ENCODE data around the gene HIVEP3. TPM values are rescaled to one million over a fixed set of nuclear protein-coding genes. Genes with fewer than 3 reads are reported as not detected.

HIVEP3 gene
- total RNA-seq, 2 donors from 2014 or later: 3.4 to 4.0 TPM

DNA sequence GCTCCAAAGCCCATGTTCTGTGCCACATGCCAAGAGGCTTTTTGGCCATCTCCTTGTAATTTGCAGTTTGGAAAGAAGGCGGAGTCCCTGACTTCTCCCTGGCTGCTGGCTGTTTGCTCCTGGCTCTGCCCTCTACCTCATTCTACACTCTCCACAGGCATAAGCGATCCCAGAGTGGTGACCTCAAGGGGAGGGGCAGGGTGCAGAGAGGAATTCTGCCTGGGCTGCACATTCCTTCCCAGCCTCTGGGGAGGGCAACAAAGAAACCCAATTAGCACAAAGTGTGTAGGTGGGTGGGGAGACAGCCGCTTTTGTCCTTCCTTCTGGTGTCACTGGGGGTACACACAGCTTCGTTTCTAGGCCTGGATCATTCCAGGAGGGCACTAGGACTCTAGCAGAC lies 95.3 kb downstream of the HIVEP3 start:
- H3K4me3 ChIP-seq: no peak overlapping the region
- peak; percentile 74 for ATAC-seq
- DNase-seq: peak in 3 of 4 donors; percentile 14 to 28 (median 24)
- H3K4me1 ChIP-seq: peaks cover 5% of the 10 kb centered on the region
- no peaks in the 10 kb centered on the region for H3K9me3 ChIP-seq
- no peak overlapping the region for H3K27ac ChIP-seq
- intact Hi-C loops (cut with DNase I): no loop called here
- H3K36me3 ChIP-seq (replicated peaks in 1 of 2; ENCODE audit: insufficient read depth in 1 of 2, low read depth in 2 of 2): no peaks in the 10 kb centered on the region
- TF ChIP-seq, protein P1, sequence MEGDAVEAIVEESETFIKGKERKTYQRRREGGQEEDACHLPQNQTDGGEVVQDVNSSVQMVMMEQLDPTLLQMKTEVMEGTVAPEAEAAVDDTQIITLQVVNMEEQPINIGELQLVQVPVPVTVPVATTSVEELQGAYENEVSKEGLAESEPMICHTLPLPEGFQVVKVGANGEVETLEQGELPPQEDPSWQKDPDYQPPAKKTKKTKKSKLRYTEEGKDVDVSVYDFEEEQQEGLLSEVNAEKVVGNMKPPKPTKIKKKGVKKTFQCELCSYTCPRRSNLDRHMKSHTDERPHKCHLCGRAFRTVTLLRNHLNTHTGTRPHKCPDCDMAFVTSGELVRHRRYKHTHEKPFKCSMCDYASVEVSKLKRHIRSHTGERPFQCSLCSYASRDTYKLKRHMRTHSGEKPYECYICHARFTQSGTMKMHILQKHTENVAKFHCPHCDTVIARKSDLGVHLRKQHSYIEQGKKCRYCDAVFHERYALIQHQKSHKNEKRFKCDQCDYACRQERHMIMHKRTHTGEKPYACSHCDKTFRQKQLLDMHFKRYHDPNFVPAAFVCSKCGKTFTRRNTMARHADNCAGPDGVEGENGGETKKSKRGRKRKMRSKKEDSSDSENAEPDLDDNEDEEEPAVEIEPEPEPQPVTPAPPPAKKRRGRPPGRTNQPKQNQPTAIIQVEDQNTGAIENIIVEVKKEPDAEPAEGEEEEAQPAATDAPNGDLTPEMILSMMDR (IDR thresholded peaks at IDR 0.05): no peak
- TF ChIP-seq POLR2A (IDR thresholded peaks at IDR 0.05): no peak
- H3K27me3 ChIP-seq: no peaks in the 10 kb centered on the region
- 59 to 63% methylated on average over 4 of the region's 4 CpGs for WGBS, 2 donors

DNA sequence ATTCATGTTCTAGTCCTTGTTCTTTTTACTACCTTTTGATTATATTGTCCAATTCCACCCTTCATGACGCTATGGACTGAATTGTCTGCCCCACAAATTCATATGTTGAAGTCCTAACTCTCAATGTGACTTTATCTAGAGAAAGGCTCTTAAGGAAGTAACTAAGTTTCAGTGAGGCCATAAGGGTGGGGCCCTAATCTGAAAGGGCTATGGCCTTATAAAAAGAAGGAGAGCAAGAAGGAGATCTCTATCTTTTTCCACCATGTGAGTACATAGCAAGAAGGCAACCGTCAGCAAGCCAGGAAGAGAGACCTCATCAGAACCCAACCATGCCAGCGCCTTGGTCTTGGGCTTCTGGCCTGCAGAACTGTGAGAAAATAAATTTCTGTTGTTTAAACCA lies 95.9 kb downstream of the HIVEP3 start:
- no peaks in the 10 kb centered on the region for H3K27me3 ChIP-seq
- no peaks in the 10 kb centered on the region for H3K36me3 ChIP-seq (replicated peaks in 1 of 2; ENCODE audit: insufficient read depth in 1 of 2, low read depth in 2 of 2)
- H3K4me3 ChIP-seq: no peak overlapping the region
- H3K9me3 ChIP-seq: no peaks in the 10 kb centered on the region
- WGBS, 2 donors: 93 to 97% methylated on average over 3 of the region's 3 CpGs
- DNase-seq: no peak
- no peak for TF ChIP-seq POLR2A (IDR thresholded peaks at IDR 0.05)
- TF ChIP-seq, protein P1 (IDR thresholded peaks at IDR 0.05): no peak
- ATAC-seq: no peak
- H3K4me1 ChIP-seq: peaks cover 5% of the 10 kb centered on the region
- intact Hi-C loops (cut with DNase I): no loop called here
- no peak overlapping the region for H3K27ac ChIP-seq

DNA sequence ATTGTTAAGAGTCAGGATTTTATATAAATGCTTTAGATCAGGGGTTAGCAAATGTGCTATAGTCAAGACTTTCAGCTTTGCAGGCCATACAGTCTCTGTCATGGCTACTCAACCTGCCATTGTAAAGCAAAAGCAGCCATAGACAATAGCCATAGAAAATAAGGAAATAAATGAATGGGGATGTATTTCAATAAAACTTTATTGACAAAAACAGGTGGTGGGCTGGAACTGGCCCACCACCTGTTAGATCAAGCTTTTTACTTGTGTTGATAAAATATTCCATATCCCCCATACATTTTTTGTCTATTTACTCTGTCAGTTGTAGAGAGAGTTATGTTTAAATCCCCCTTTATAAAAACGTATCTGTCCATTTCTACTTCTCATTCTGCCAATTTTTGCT lies 98.9 kb downstream of the HIVEP3 start:
- Histone ChIP-seq H3K9me3 (no peaks in the 10 kb centered on the region), H3K27ac (no peak overlapping the region), H3K27me3 (no peaks in the 10 kb centered on the region), H3K4me3 (no peak overlapping the region), H3K36me3 (replicated peaks in 1 of 2; ENCODE audit: insufficient read depth in 1 of 2, low read depth in 2 of 2) (no peaks in the 10 kb centered on the region), H3K4me1 (peaks cover 5% of the 10 kb centered on the region)
- DNase-seq (no peak), ATAC-seq (no peak)
- intact Hi-C loops (cut with DNase I): no loop called here
- TF ChIP-seq POLR2A (IDR thresholded peaks at IDR 0.05): no peak
- TF ChIP-seq, protein P1 (IDR thresholded peaks at IDR 0.05): no peak
- WGBS, 2 donors: 87 to 91% methylated on average over 1 of the region's 1 CpG

DNA sequence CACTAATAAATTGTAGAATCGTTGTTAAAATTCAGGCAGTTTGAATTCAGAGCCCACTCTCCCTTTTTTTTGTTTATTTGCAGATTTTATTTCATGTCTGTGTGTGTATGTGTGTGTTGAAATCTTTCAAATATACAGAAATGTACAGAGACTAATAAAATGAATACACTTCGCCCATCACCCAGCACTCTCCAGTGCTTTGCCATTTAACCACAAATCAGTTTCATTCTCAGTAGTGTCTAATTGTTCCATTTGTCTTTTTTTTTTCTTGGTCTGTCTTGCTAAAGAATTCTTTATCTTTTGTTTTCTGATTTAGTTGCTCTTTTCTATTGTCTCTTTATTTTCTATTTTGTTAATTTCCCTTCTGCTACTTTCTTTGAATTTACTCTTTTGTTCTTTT lies 99.7 kb downstream of the HIVEP3 start:
- Histone ChIP-seq H3K27me3 (no peaks in the 10 kb centered on the region), H3K36me3 (replicated peaks in 1 of 2; ENCODE audit: insufficient read depth in 1 of 2, low read depth in 2 of 2) (no peaks in the 10 kb centered on the region), H3K4me3 (no peak overlapping the region), H3K9me3 (no peaks in the 10 kb centered on the region), H3K27ac (no peak overlapping the region), H3K4me1 (peaks cover 6% of the 10 kb centered on the region)
- DNase-seq (no peak), ATAC-seq (no peak)
- intact Hi-C loops (cut with DNase I): no loop called here
- TF ChIP-seq, protein P1 (IDR thresholded peaks at IDR 0.05): no peak
- no peak for TF ChIP-seq POLR2A (IDR thresholded peaks at IDR 0.05)
- WGBS, 2 donors: 84 to 92% methylated on average over 2 of the region's 2 CpGs

DNA sequence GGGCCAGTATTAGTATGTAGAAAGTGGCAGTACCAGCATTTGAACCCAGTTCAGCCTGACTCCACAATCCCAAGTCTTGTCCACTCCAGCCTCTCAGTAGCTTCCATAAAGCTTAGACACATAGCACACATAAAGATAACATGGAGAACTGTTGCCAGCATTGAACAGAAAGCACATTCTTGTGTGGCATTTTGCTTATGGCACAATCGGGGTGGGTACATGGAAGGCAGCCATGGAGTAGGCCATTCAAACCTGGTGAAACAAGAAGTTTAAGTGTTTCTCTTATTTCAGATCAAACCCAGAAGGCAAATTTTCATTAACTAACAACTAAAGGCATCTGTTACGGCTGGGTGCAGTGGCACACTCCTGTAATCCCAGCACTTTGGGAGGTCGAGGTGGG lies 102.7 kb downstream of the HIVEP3 start:
- ATAC-seq (no peak), DNase-seq (no peak)
- H3K27me3 ChIP-seq: no peaks in the 10 kb centered on the region
- WGBS, 2 donors: 85 to 90% methylated on average over 3 of the region's 3 CpGs
- no peaks in the 10 kb centered on the region for H3K9me3 ChIP-seq
- H3K36me3 ChIP-seq (replicated peaks in 1 of 2; ENCODE audit: insufficient read depth in 1 of 2, low read depth in 2 of 2): no peaks in the 10 kb centered on the region
- H3K4me3 ChIP-seq: no peak overlapping the region
- no peak for TF ChIP-seq POLR2A (IDR thresholded peaks at IDR 0.05)
- TF ChIP-seq, protein P1 (IDR thresholded peaks at IDR 0.05): no peak
- H3K4me1 ChIP-seq: peaks cover 22% of the 10 kb centered on the region
- intact Hi-C loops (cut with DNase I): no loop called here
- H3K27ac ChIP-seq: no peak overlapping the region

Data from body of pancreas (tissue), 4 donors.